Stomach (tissue), 9 donors: ENCODE measurements around the gene SGCE. TPM values are rescaled to one million over a fixed set of nuclear protein-coding genes. Genes with fewer than 3 reads are reported as not detected.

Experiments
- DNase-seq, 2 donors: peaks; one replicate each; pipeline versions ENCODE4 v3.0.0 to v3.0.0-alpha.2; 2013 to 2019
- H3K27ac ChIP-seq, 5 donors: fragments of 200-600 bp in 4 of 5; sonication (generic) in 4 of 5; one replicate each; pipeline ENCODE4 v1.5.1; 2013 to 2019; ENCODE audit warnings: mild to moderate bottlenecking in 1 of 5, moderate library complexity in 1 of 5
- H3K27me3 ChIP-seq, 3 donors: fragments of 200-600 bp; sonication (generic); one replicate each; pipeline ENCODE4 v1.5.1; 2017 to 2019; ENCODE audit warnings: mixed run types in 1 of 3
- H3K36me3 ChIP-seq, 4 donors: fragments of 200-600 bp; sonication (generic); 1 replicate in 3 of 4; 2 replicates in 1 of 4; pipeline ENCODE4 v1.5.1; 2016 to 2019
- H3K4me1 ChIP-seq, 4 donors: fragments of 200-600 bp; sonication (generic); one replicate each; pipeline ENCODE4 v1.5.1; 2016 to 2019
- H3K4me3 ChIP-seq, 4 donors: fragments of 200-600 bp; sonication (generic) in 3 of 4; one replicate each; pipeline ENCODE4 v1.5.1; 2016 to 2019; ENCODE audit warnings: mild to moderate bottlenecking in 1 of 4
- H3K9me3 ChIP-seq, 4 donors: fragments of 200-600 bp; sonication (generic); one replicate each; pipeline ENCODE4 v1.5.1; 2016 to 2019
- CTCF ChIP-seq, 7 experiments: fragments of 450-650 bp in 4 of 7; fragments of 200-600 bp in 3 of 7; sonication (generic) in 3 of 7; IDR thresholded peaks; one replicate each; pipeline ENCODE4 v1.5.1; 2016 to 2019; ENCODE audit warnings: antibody characterized with exemption in 7 of 7, control low read depth in 2 of 7, mild to moderate bottlenecking in 1 of 7
- EP300 ChIP-seq: sonication (generic); formaldehyde crosslinking; IDR thresholded peaks from one replicate; pipeline ENCODE4 v1.6.1; 2017; ENCODE audit warnings: antibody characterized with exemption
- POLR2A ChIP-seq, 4 donors: fragments of 450-650 bp; IDR thresholded peaks; one replicate each; pipeline ENCODE4 v1.6.1; 2016; ENCODE audit warnings: antibody characterized with exemption in 4 of 4, control low read depth in 2 of 4, mild to moderate bottlenecking in 1 of 4, moderate library complexity in 1 of 4
- POLR2AphosphoS5 ChIP-seq, 3 donors: sonication (generic); formaldehyde crosslinking; IDR thresholded peaks; one replicate each; pipeline ENCODE4 v1.6.1; 2016; ENCODE audit warnings: antibody characterized with exemption in 3 of 3
- WGBS, 5 donors: extraction: QIAGEN DNeasy Blood & Tissue Kit in 3 of 5; methylation state at CpG; one replicate each; pipeline versions ENCODE4 v1.1.5 to v1.1.7; 2013 to 2018; 5-methylcytosine and 5-hydroxymethylcytosine counted together
- intact Hi-C: fragments of 100-400 bp; cut with DNase I; formaldehyde crosslinking; loops from one replicate; pipeline ENCODE4 v1.15.1; 2023; ENCODE audit warnings: low total_unique reads
- polyA plus RNA-seq, 3 donors: library from polyadenylated mRNA; stranded (reverse); fragments of 200-250 nt; gene quantifications; one replicate each; pipeline ENCODE4 v1.2.3, GENCODE V29; 2013
- total RNA-seq, 5 donors: library from RNA; depleted of rRNA; stranded (reverse); fragments of >200 nt; gene quantifications; one replicate each; pipeline versions ENCODE4 v1.1.0 to v1.2.3, GENCODE V29; 2014 to 2016
- donor health status: healthy with polysubstance abuse.
- donor health status: Bipolar disorder and iron deficiency.
- donor health status: healthy.

SGCE gene
- total and polyA plus RNA-seq, 8 donors, result 12.0 to 142 (median 66.9) TPM

DNA sequence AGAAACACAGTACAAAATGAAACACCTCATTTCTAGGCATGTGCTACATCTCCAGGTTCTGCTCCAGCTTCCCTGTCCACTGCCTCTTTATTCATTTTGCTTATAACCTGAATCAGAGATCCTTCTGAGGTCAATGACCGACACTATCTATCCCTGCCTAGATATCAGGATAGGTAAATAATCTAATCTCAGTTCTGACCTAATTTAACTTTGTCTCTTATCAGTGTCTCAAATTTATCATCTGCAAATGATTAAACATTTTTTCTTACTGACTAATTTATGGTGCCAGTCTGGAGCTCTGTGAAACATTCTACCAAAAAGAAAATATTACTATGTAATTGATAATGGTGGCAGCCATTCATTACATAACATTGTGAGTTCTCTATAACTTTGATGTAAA, 61.1 kb downstream of the SGCE start:
- Histone ChIP-seq H3K4me1 (peaks cover 0 to 6% (median 0%) of the 10 kb centered on the region in 4 donors), H3K27ac (no peak overlapping the region), H3K36me3 (peaks cover 0 to 9% (median 8%) of the 10 kb centered on the region in 4 donors), H3K27me3 (no peaks in the 10 kb centered on the region), H3K9me3 (no peaks in the 10 kb centered on the region), H3K4me3 (no peak overlapping the region)
- 23 to 57% (median 44%) methylated on average over 1 of the region's 1 CpG for WGBS, 5 donors
- intact Hi-C loops, result no loop called here
- no peak for TF ChIP-seq CTCF (IDR thresholded peaks at IDR 0.05)
- TF ChIP-seq POLR2AphosphoS5 (IDR thresholded peaks at IDR 0.05), result peak in 1 of 3 donors; percentile 45
- peak in 1 of 2 donors; percentile 7 for DNase-seq

GRCh38 chr7:94591176-94591575, 64.8 kb downstream of the SGCE start:
- intact Hi-C loops, result no loop called here
- Histone ChIP-seq H3K9me3 (no peaks in the 10 kb centered on the region), H3K36me3 (peaks cover 0 to 12% (median 0%) of the 10 kb centered on the region in 4 donors), H3K4me1 (peaks cover 0 to 6% (median 0%) of the 10 kb centered on the region in 4 donors), H3K27ac (no peak overlapping the region), H3K4me3 (no peak overlapping the region), H3K27me3 (no peaks in the 10 kb centered on the region)
- WGBS, 5 donors, result 22 to 57% (median 43%) methylated on average over 2 of the region's 2 CpGs
- DNase-seq, result peak in 1 of 2 donors; percentile 11
- TF ChIP-seq CTCF (IDR thresholded peaks at IDR 0.05) (no peak), POLR2A (IDR thresholded peaks at IDR 0.05) (no peak), POLR2AphosphoS5 (IDR thresholded peaks at IDR 0.05) (no peak), EP300 (no peak)

DNA sequence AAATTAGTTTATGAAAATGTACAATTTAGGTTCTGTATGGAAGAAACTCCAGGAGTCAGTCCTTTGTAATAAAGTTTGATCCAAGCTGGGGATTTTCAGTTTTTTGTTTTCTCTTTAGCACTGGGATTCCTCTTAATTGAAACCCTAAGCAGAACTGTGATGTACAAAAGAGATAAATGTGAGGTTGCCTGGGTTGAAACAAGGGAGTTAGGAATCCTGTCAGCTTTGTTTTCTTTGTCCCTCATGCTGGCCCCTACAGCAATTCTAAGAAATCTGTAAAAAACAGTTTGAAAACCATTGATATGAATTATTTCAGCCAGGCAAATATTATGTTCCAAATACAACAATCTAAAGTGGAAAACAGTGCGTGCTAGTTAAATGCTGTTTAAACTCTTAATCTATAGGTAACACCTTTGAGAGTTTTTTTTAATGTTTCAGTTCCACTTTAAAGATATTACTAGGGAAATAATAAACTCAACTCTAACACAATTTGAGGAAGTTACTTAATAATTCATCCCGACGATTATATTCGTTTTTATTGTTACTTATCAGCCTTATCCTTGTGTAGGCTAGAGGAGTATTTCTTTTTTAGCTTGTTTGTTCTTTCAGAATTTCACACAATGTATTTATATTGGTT, 65.3 kb downstream of the SGCE start:
- peaks cover 0 to 12% (median 0%) of the 10 kb centered on the region in 4 donors for H3K36me3 ChIP-seq
- intact Hi-C loops, result no loop called here
- WGBS, 5 donors, result 23 to 47% (median 31%) methylated on average over 4 of the region's 4 CpGs
- TF ChIP-seq EP300 (no peak), POLR2AphosphoS5 (IDR thresholded peaks at IDR 0.05) (no peak), POLR2A (IDR thresholded peaks at IDR 0.05) (no peak), CTCF (IDR thresholded peaks at IDR 0.05) (no peak)
- no peak overlapping the region for H3K4me3 ChIP-seq
- no peak overlapping the region for H3K27ac ChIP-seq
- DNase-seq, result no peak
- peaks cover 0 to 6% (median 0%) of the 10 kb centered on the region in 4 donors for H3K4me1 ChIP-seq
- H3K27me3 ChIP-seq, result no peaks in the 10 kb centered on the region
- H3K9me3 ChIP-seq, result no peaks in the 10 kb centered on the region

GRCh38 chr7:94588075-94588474, 67.9 kb downstream of the SGCE start:
- no peak overlapping the region for H3K27ac ChIP-seq
- no peak for TF ChIP-seq POLR2AphosphoS5 (IDR thresholded peaks at IDR 0.05)
- no peak for TF ChIP-seq EP300
- TF ChIP-seq CTCF (IDR thresholded peaks at IDR 0.05), result no peak
- TF ChIP-seq POLR2A (IDR thresholded peaks at IDR 0.05), result no peak
- H3K4me1 ChIP-seq, result peaks cover 0 to 6% (median 2%) of the 10 kb centered on the region in 4 donors
- no peak overlapping the region for H3K4me3 ChIP-seq
- intact Hi-C loops, result no loop called here
- no peak for DNase-seq
- H3K9me3 ChIP-seq, result no peaks in the 10 kb centered on the region
- WGBS, 5 donors, result 92 to 98% (median 97%) methylated on average over 2 of the region's 2 CpGs
- no peaks in the 10 kb centered on the region for H3K27me3 ChIP-seq
- H3K36me3 ChIP-seq, result peaks cover 0 to 12% (median 2%) of the 10 kb centered on the region in 4 donors
